GM20000 (cell line): ENCODE measurements around the gene NLGN1.

Source experiments
- DNase-seq: peaks from one replicate; pipeline ENCODE4 v3.0.0; 2012; ENCODE audit warnings: low spot score
- CTCF ChIP-seq: IDR thresholded peaks from 2 replicates; pipeline ENCODE4 v1.5.1; 2012; ENCODE audit warnings: mild to moderate bottlenecking, control low read depth; ENCODE audit errors: extremely low read depth, missing control alignments

The NLGN1 gene

GRCh38 chr3:173699353-173699752 lies 301.8 kb downstream of the NLGN1 start:
- no peak for DNase-seq
- no peak for TF ChIP-seq CTCF

GRCh38 chr3:173700336-173700735 lies 302.8 kb downstream of the NLGN1 start:
- no peak for DNase-seq
- no peak for TF ChIP-seq CTCF

- TF ChIP-seq CTCF: no peak
- DNase-seq: no peak
These were observed 305.0 kb downstream of the NLGN1 start for GRCh38 chr3:173702561-173702960.

GRCh38 chr3:173703771-173704170 lies 306.2 kb downstream of the NLGN1 start:
- DNase-seq: no peak
- TF ChIP-seq CTCF: no peak

- no peak for DNase-seq
- no peak for TF ChIP-seq CTCF
These were observed 309.1 kb downstream of the NLGN1 start for GRCh38 chr3:173706630-173707029.

- TF ChIP-seq CTCF: no peak
These were observed 310.6 kb downstream of the NLGN1 start for GRCh38 chr3:173708191-173708590.

GRCh38 chr3:173709026-173709425 lies 311.5 kb downstream of the NLGN1 start:
- no peak for DNase-seq
- no peak for TF ChIP-seq CTCF

More at GRCh38 chr3:173708191-173708590, 310.6 kb downstream of the NLGN1 start:
- DNase-seq: no peak
